ENCODE measurements around the gene ING5. TPM values are rescaled to one million over a fixed set of nuclear protein-coding genes. Genes with fewer than 3 reads are reported as not detected.

ING5 gene
- total RNA-seq, 1 experiment from 2014 or later = 39.8 TPM

GRCh38 chr2:241703032-241703604, 1.3 kb downstream of the ING5 start:
- ChIA-PET CTCF (no interaction called here), POLR2A (no interaction called here)
- TSS peak; percentile 62 for BruUV-seq (replicated peaks)
- Histone ChIP-seq H3K4me1 (ENCODE audit: control insufficient read depth, insufficient read depth, low read length) (peaks cover 10% of the 10 kb centered on the region), H3K27ac (ENCODE audit: low read length) (peak overlapping the region; percentile 71), H3K27me3 (ENCODE audit: control insufficient read depth, insufficient read depth, low read length) (no peaks in the 10 kb centered on the region), H3K4me3 (ENCODE audit: low read depth in 2 of 2, low read length in 2 of 2) (peak overlapping the region; percentile 71 to 77), H3K36me3 (ENCODE audit: control insufficient read depth, insufficient read depth, low read length) (no peaks in the 10 kb centered on the region; the same call in 1 of the 2 replicates), H3K9me3 (ENCODE audit: control insufficient read depth, insufficient read depth, low read depth, low read length) (no peaks in the 10 kb centered on the region)
- intact Hi-C loops (cut with micrococcal nuclease; ENCODE audit: unreplicated experiment) = no loop called here
- TF ChIP-seq TCF7L2 (IDR thresholded peaks at IDR 0.05; ENCODE audit: low read depth, low read length) (no peak), CTCF (IDR thresholded peaks at IDR 0.05) (no peak), POLR2AphosphoS5 (IDR thresholded peaks at IDR 0.05; ENCODE audit: low read depth, low read length) (no peak), REST (IDR thresholded peaks at IDR 0.05; ENCODE audit: insufficient read depth in 1 of 2, low read depth in 2 of 2, low read length in 1 of 2) (no peak), SIN3A (IDR thresholded peaks at IDR 0.05; ENCODE audit: borderline replicate concordance, insufficient read depth, low read depth, low read length) (no peak)
- in situ Hi-C loops (cut with HindIII; ENCODE audit: low pct_unique_long_range_greater_than_20kb, low sequenced_read_pairs) = no loop called here
- no peak for DNase-seq (ENCODE audit: low read depth, low spot score)
- no peak for ATAC-seq

DNA sequence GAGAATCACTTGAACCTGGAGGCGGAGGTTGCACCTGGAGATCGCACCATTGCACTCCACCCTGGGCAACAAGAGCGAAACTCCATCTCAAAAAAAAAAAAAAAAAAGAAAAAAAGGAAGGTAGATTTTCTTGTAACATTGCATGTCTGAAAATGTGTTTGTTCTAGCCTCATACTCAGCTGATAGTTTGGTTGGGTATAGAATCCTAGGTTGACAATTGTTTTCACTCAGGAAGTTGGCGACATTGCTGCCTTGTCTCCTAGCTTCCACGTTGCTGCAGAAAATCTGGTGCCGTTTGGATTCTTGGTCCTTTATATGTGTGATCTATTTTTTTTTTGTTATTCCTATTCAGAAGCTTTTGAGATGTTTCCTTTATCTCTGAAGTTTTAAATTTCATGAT, 4.7 kb downstream of the ING5 start:
- H3K27me3 ChIP-seq (ENCODE audit: control insufficient read depth, insufficient read depth, low read length) = no peaks in the 10 kb centered on the region
- H3K4me1 ChIP-seq (ENCODE audit: control insufficient read depth, insufficient read depth, low read length) = peaks cover 6% of the 10 kb centered on the region
- TF ChIP-seq SIN3A (IDR thresholded peaks at IDR 0.05; ENCODE audit: borderline replicate concordance, insufficient read depth, low read depth, low read length) (no peak), POLR2AphosphoS5 (IDR thresholded peaks at IDR 0.05; ENCODE audit: low read depth, low read length) (no peak), REST (IDR thresholded peaks at IDR 0.05; ENCODE audit: insufficient read depth in 1 of 2, low read depth in 2 of 2, low read length in 1 of 2) (no peak), CTCF (IDR thresholded peaks at IDR 0.05) (no peak), TCF7L2 (IDR thresholded peaks at IDR 0.05; ENCODE audit: low read depth, low read length) (no peak)
- no peaks in the 10 kb centered on the region for H3K9me3 ChIP-seq (ENCODE audit: control insufficient read depth, insufficient read depth, low read depth, low read length)
- no peak overlapping the region for H3K4me3 ChIP-seq (ENCODE audit: low read depth in 2 of 2, low read length in 2 of 2)
- no peak overlapping the region for H3K27ac ChIP-seq (ENCODE audit: low read length)
- CTCF ChIA-PET = interaction anchor here (0.6 to 0.7 kb wide), 2 partner anchors 129 to 169 kb away, joined by 5 to 8 read pairs; no protein-coding TSS in a partner anchor
- POLR2A ChIA-PET = interaction anchor here (0.7 kb wide), 1 partner anchor 10 kb away, joined by 3 read pairs; no protein-coding TSS in a partner anchor
- DNase-seq (ENCODE audit: low read depth, low spot score) = no peak
- no peak for ATAC-seq
- BruUV-seq (replicated peaks) = no TSS peak
- in situ Hi-C loops (cut with HindIII; ENCODE audit: low pct_unique_long_range_greater_than_20kb, low sequenced_read_pairs) = no loop called here
- H3K36me3 ChIP-seq (ENCODE audit: control insufficient read depth, insufficient read depth, low read length) = peaks cover 6% of the 10 kb centered on the region; the same call in 1 of the 2 replicates
- intact Hi-C loops (cut with micrococcal nuclease; ENCODE audit: unreplicated experiment) = no loop called here

All from Panc1 (cell line).